Colonic mucosa (tissue), 4 donors: ENCODE results near the gene SPAG16. TPM values are rescaled to one million over a fixed set of nuclear protein-coding genes. Genes with fewer than 3 reads are reported as not detected.
"Not testable (repeated sequence)": the region's sequence is repeated elsewhere in the genome, so short reads cannot be mapped to it uniquely, and the experiment has no call there.

Experiments
- DNase-seq: peaks from one replicate; pipeline ENCODE4 v3.0.0-alpha.2; 2020
- H3K27ac ChIP-seq: fragments of 200-600 bp; one replicate; pipeline ENCODE4 v1.8.0; 2021
- H3K27me3 ChIP-seq: fragments of 200-600 bp; one replicate; pipeline ENCODE4 v1.8.0; 2021
- H3K36me3 ChIP-seq: fragments of 200-600 bp; one replicate; pipeline ENCODE4 v1.8.0; 2021
- H3K4me1 ChIP-seq: fragments of 200-600 bp; one replicate; pipeline ENCODE4 v1.8.0; 2021; ENCODE audit warnings: mild to moderate bottlenecking
- H3K4me3 ChIP-seq: fragments of 200-600 bp; one replicate; pipeline ENCODE4 v1.8.0; 2021
- H3K9ac ChIP-seq, 2 donors: one replicate each; pipeline ENCODE4 v1.7.0; 2013; ENCODE audit warnings: control low read depth in 2 of 2, low read depth in 2 of 2, low read length in 2 of 2
- H3K9me3 ChIP-seq: fragments of 200-600 bp; one replicate; pipeline ENCODE4 v1.8.0; 2021
- intact Hi-C: fragments of 100-400 bp; cut with DNase I; formaldehyde crosslinking; loops from one replicate; pipeline ENCODE4 v1.14.1; 2022
- total RNA-seq, 2 donors: library from RNA; stranded (reverse); fragmentation: NEBNext Ultra II Directional in 1 of 2; extraction: Animal tissue kit (Norgen Biotek cat#: 25700) in 1 of 2; gene quantifications; one replicate each; pipeline ENCODE4 v1.2.1, GENCODE V29; 2021
- TF ChIP-seq, protein P1 (sequence below): fragments of 200-600 bp; IDR thresholded peaks from one replicate; pipeline ENCODE4 v1.8.0; 2022; ENCODE audit warnings: antibody characterized with exemption, mild to moderate bottlenecking
- donor health status: healthy.
- donor health status: DM: no; HTN: no; CAD: no.
- donor health status: DM: no; HTN: no; CAD: no.

Gene SPAG16
- total RNA-seq, 2 donors from 2014 or later, result 18.6 to 25.5 TPM

DNA sequence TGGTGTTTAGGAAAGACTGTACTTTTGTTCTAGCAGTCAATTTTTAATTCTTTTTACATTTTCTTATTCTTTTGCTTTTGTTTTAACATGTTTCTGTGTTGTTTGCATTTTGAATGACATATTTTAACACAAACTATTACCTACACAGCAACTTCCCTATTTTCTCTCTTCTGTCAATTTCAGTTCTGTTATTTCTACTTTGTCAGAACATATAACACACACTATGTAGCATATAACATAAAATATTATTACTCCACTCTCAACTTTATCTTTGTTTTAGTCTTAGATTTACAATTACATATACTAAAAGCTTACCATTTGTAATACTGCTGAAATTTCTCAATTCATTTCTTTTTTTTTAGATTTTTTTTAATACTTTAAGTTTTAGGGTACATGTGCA is 753.9 kb downstream of the SPAG16 start:
- no peaks in the 10 kb centered on the region for H3K36me3 ChIP-seq
- no peak overlapping the region for H3K27ac ChIP-seq
- no peak overlapping the region for H3K4me3 ChIP-seq
- H3K27me3 ChIP-seq, result no peaks in the 10 kb centered on the region
- H3K4me1 ChIP-seq, result no peaks in the 10 kb centered on the region
- TF ChIP-seq, protein P1, sequence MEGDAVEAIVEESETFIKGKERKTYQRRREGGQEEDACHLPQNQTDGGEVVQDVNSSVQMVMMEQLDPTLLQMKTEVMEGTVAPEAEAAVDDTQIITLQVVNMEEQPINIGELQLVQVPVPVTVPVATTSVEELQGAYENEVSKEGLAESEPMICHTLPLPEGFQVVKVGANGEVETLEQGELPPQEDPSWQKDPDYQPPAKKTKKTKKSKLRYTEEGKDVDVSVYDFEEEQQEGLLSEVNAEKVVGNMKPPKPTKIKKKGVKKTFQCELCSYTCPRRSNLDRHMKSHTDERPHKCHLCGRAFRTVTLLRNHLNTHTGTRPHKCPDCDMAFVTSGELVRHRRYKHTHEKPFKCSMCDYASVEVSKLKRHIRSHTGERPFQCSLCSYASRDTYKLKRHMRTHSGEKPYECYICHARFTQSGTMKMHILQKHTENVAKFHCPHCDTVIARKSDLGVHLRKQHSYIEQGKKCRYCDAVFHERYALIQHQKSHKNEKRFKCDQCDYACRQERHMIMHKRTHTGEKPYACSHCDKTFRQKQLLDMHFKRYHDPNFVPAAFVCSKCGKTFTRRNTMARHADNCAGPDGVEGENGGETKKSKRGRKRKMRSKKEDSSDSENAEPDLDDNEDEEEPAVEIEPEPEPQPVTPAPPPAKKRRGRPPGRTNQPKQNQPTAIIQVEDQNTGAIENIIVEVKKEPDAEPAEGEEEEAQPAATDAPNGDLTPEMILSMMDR, result no peak
- intact Hi-C loops, result no loop called here
- no peak for DNase-seq
- H3K9ac ChIP-seq, result no peak overlapping the region
- H3K9me3 ChIP-seq, result no peaks in the 10 kb centered on the region

DNA sequence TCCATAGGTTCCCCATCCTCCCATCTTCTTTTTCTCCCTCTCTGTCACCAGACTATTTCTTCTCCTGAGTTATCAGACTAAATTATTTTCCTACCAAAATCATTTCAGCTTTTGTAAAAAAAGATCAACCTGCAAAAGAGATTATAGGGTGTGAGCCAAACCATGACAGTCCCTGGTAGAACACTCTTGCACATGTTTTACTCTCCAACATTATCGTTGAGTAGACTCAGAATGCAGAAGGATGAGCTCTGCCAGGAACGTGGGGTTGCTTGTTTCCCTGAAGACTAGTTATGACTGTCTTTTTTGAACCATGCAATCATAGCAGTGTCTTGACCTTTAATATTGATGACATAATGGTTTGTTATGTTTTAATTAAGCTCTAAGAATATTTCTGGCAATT is 766.5 kb downstream of the SPAG16 start:
- H3K27me3 ChIP-seq, result no peaks in the 10 kb centered on the region
- no peak overlapping the region for H3K27ac ChIP-seq
- H3K4me3 ChIP-seq, result no peak overlapping the region
- H3K9me3 ChIP-seq, result no peaks in the 10 kb centered on the region
- intact Hi-C loops, result no loop called here
- no peak for DNase-seq
- TF ChIP-seq, protein P1, result no peak
- H3K36me3 ChIP-seq, result no peaks in the 10 kb centered on the region
- H3K9ac ChIP-seq, result no peak overlapping the region
- no peaks in the 10 kb centered on the region for H3K4me1 ChIP-seq

DNA sequence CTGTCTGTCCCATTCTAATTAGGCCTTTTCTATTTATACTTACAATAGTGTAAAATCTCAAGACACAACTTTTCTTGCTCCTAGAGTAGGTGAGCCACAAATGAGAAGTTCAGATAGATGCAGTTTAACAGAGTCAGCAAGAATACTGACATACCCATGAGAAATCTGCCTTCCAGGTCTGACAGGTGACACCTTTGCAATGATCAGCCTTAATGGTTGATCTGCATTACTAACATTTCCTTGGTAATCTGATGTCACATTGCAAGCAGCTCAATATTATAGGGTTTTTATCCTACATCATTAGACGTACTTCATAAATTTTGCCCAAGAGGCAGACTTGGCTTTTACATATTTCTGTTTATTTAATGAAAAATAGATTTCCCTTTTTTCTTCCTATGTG is 767.3 kb downstream of the SPAG16 start:
- TF ChIP-seq, protein P1, result no peak
- intact Hi-C loops, result no loop called here
- Histone ChIP-seq H3K36me3 (no peaks in the 10 kb centered on the region), H3K9me3 (no peaks in the 10 kb centered on the region), H3K27ac (no peak overlapping the region), H3K4me3 (no peak overlapping the region), H3K4me1 (no peaks in the 10 kb centered on the region), H3K9ac (no peak overlapping the region), H3K27me3 (no peaks in the 10 kb centered on the region)
- no peak for DNase-seq

DNA sequence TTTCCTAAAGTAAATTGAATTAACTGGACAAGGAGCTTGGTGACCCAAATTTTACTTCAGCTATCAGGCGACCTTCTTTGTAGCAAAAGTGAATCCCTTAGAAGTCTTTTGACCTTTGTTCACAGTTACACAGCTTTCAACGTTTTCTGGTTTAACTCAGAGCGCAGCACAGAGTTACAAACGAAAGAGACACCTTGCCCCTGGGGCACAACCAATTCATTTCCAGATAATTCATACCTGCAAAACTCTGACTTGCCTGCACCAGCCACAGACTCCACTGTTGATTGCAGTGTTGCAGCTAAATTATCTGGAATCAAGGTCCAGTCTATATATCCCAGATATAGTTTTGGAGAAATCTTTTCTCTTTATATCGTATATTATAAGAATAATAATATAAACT is 768.0 kb downstream of the SPAG16 start:
- no peaks in the 10 kb centered on the region for H3K27me3 ChIP-seq

DNA sequence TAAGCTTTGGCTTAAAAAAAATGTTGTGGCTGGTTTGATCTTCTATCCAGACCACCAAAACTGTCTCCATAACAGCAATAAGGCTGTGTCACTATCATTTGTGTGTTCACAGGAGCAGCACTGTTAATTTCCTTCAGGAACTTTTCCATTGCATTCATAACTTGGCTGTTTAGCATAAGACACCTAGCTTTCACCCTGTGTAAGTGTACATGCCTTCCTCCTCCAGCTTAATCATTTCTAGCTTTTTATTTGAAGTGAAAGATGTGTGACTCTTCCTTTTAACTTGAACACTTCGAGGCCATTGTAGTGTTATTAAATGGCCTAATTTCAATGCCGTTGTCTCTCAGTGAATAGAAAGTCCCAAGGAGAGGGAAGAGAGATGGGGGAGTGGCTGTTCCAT is 773.7 kb downstream of the SPAG16 start:
- Histone ChIP-seq H3K36me3 (no peaks in the 10 kb centered on the region), H3K9ac (no peak overlapping the region), H3K9me3 (no peaks in the 10 kb centered on the region), H3K4me3 (no peak overlapping the region), H3K27me3 (no peaks in the 10 kb centered on the region), H3K27ac (no peak overlapping the region), H3K4me1 (no peaks in the 10 kb centered on the region)
- DNase-seq, result no peak
- TF ChIP-seq, protein P1, result no peak
- intact Hi-C loops, result no loop called here

More for the DNA sequence above, 768.0 kb downstream of the SPAG16 start:
- Histone ChIP-seq H3K9me3 (no peaks in the 10 kb centered on the region), H3K27ac (no peak overlapping the region), H3K9ac (no peak overlapping the region), H3K36me3 (no peaks in the 10 kb centered on the region), H3K4me3 (no peak overlapping the region), H3K4me1 (no peaks in the 10 kb centered on the region)
- intact Hi-C loops, result no loop called here
- TF ChIP-seq, protein P1, result no peak
- no peak for DNase-seq

DNA sequence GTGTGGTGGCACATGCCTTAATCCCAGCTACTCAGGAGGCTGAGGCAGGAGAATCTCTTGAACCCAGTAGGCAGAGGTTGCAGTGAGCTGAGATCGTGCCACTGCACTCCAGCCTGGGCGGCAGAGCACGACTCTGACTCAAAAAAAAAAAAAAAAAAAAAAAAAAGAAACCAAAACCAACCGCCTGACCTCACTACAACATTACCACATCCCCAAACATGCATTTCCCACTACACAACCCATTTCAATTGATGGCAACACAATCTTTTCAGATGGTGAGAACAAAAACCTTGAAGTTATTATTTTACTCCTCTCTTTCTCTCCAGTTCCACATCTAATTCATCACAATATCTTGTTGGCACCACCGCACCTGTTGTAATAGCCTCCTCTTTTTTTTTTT is 778.0 kb downstream of the SPAG16 start:
- H3K27me3 ChIP-seq, H3K4me1 ChIP-seq, H3K9ac ChIP-seq, DNase-seq, H3K36me3 ChIP-seq, intact Hi-C loops, H3K4me3 ChIP-seq, H3K9me3 ChIP-seq, H3K27ac ChIP-seq: not testable (repeated sequence)
